ENCODE results near the gene MYD88.
"Not testable (repeated sequence)": the region's sequence is repeated elsewhere in the genome, so short reads cannot be mapped to it uniquely, and the experiment has no call there.

Gene MYD88

GRCh38 chr3:38155825-38156224 is 17.4 kb downstream of the MYD88 start:
- Histone ChIP-seq H3K9me3 (ENCODE audit: control insufficient read depth, insufficient read depth, low read length) (no peaks in the 10 kb centered on the region), H3K4me3 (ENCODE audit: low read length) (no peak overlapping the region), H3K27ac (ENCODE audit: low read length) (no peak overlapping the region), H3K27me3 (ENCODE audit: control insufficient read depth, insufficient read depth, low read length) (no peaks in the 10 kb centered on the region), H3K4me1 (ENCODE audit: control insufficient read depth, insufficient read depth, low read length) (no peaks in the 10 kb centered on the region), H3K36me3 (ENCODE audit: control insufficient read depth, insufficient read depth, low read length) (no peaks in the 10 kb centered on the region)
- WGBS (ENCODE audit: insufficient coverage, insufficient read length): no CpG with 5 or more reads among the region's 2 CpGs
- DNase-seq (ENCODE audit: low read depth, low spot score): no peak

- H3K27ac ChIP-seq (ENCODE audit: low read length): no peak overlapping the region
- H3K9me3 ChIP-seq (ENCODE audit: control insufficient read depth, insufficient read depth, low read length): no peaks in the 10 kb centered on the region
- WGBS (ENCODE audit: insufficient coverage, insufficient read length): no CpG with 5 or more reads among the region's 2 CpGs
- H3K4me3 ChIP-seq (ENCODE audit: low read length): no peak overlapping the region
- no peaks in the 10 kb centered on the region for H3K4me1 ChIP-seq (ENCODE audit: control insufficient read depth, insufficient read depth, low read length)
- DNase-seq (ENCODE audit: low read depth, low spot score): no peak
- H3K36me3 ChIP-seq (ENCODE audit: control insufficient read depth, insufficient read depth, low read length): no peaks in the 10 kb centered on the region
- H3K27me3 ChIP-seq (ENCODE audit: control insufficient read depth, insufficient read depth, low read length): no peaks in the 10 kb centered on the region
Observed at GRCh38 chr3:38157117-38157516, 18.7 kb downstream of the MYD88 start.

GRCh38 chr3:38157595-38157994 is 19.1 kb downstream of the MYD88 start:
- Histone ChIP-seq H3K27ac (ENCODE audit: low read length) (no peak overlapping the region), H3K9me3 (ENCODE audit: control insufficient read depth, insufficient read depth, low read length) (no peaks in the 10 kb centered on the region), H3K27me3 (ENCODE audit: control insufficient read depth, insufficient read depth, low read length) (no peaks in the 10 kb centered on the region), H3K4me3 (ENCODE audit: low read length) (no peak overlapping the region), H3K4me1 (ENCODE audit: control insufficient read depth, insufficient read depth, low read length) (no peaks in the 10 kb centered on the region), H3K36me3 (ENCODE audit: control insufficient read depth, insufficient read depth, low read length) (no peaks in the 10 kb centered on the region)
- DNase-seq (ENCODE audit: low read depth, low spot score): no peak
- no CpG with 5 or more reads among the region's 3 CpGs for WGBS (ENCODE audit: insufficient coverage, insufficient read length)

GRCh38 chr3:38158472-38158871 is 20.0 kb downstream of the MYD88 start:
- no peak overlapping the region for H3K27ac ChIP-seq (ENCODE audit: low read length)
- no peak for DNase-seq (ENCODE audit: low read depth, low spot score)
- no peaks in the 10 kb centered on the region for H3K36me3 ChIP-seq (ENCODE audit: control insufficient read depth, insufficient read depth, low read length)
- H3K9me3 ChIP-seq (ENCODE audit: control insufficient read depth, insufficient read depth, low read length): no peaks in the 10 kb centered on the region
- H3K4me1 ChIP-seq (ENCODE audit: control insufficient read depth, insufficient read depth, low read length): no peaks in the 10 kb centered on the region
- no CpG with 5 or more reads among the region's 5 CpGs for WGBS (ENCODE audit: insufficient coverage, insufficient read length)
- H3K4me3 ChIP-seq (ENCODE audit: low read length): no peak overlapping the region
- H3K27me3 ChIP-seq (ENCODE audit: control insufficient read depth, insufficient read depth, low read length): no peaks in the 10 kb centered on the region

GRCh38 chr3:38160704-38161103 is 22.2 kb downstream of the MYD88 start:
- H3K27me3 ChIP-seq (ENCODE audit: control insufficient read depth, insufficient read depth, low read length); H3K4me1 ChIP-seq (ENCODE audit: control insufficient read depth, insufficient read depth, low read length); H3K4me3 ChIP-seq (ENCODE audit: low read length); DNase-seq (ENCODE audit: low read depth, low spot score); H3K36me3 ChIP-seq (ENCODE audit: control insufficient read depth, insufficient read depth, low read length); H3K9me3 ChIP-seq (ENCODE audit: control insufficient read depth, insufficient read depth, low read length); H3K27ac ChIP-seq (ENCODE audit: low read length): not testable (repeated sequence)
- 100% methylated on average over 10 of the region's 11 CpGs for WGBS (ENCODE audit: insufficient coverage, insufficient read length)

- no CpG with 5 or more reads among the region's 12 CpGs for WGBS (ENCODE audit: insufficient coverage, insufficient read length)
- H3K27me3 ChIP-seq (ENCODE audit: control insufficient read depth, insufficient read depth, low read length): no peaks in the 10 kb centered on the region
- no peaks in the 10 kb centered on the region for H3K36me3 ChIP-seq (ENCODE audit: control insufficient read depth, insufficient read depth, low read length)
- no peak for DNase-seq (ENCODE audit: low read depth, low spot score)
- no peak overlapping the region for H3K27ac ChIP-seq (ENCODE audit: low read length)
- H3K9me3 ChIP-seq (ENCODE audit: control insufficient read depth, insufficient read depth, low read length): no peaks in the 10 kb centered on the region
- no peaks in the 10 kb centered on the region for H3K4me1 ChIP-seq (ENCODE audit: control insufficient read depth, insufficient read depth, low read length)
- H3K4me3 ChIP-seq (ENCODE audit: low read length): no peak overlapping the region
Observed at GRCh38 chr3:38163117-38163840, 24.8 kb downstream of the MYD88 start.

- Histone ChIP-seq H3K36me3 (ENCODE audit: control insufficient read depth, insufficient read depth, low read length) (no peaks in the 10 kb centered on the region), H3K4me3 (ENCODE audit: low read length) (no peak overlapping the region; the same call in 1 of the 2 replicates), H3K9me3 (ENCODE audit: control insufficient read depth, insufficient read depth, low read length) (no peaks in the 10 kb centered on the region), H3K27ac (ENCODE audit: low read length) (no peak overlapping the region), H3K27me3 (ENCODE audit: control insufficient read depth, insufficient read depth, low read length) (no peaks in the 10 kb centered on the region), H3K4me1 (ENCODE audit: control insufficient read depth, insufficient read depth, low read length) (no peaks in the 10 kb centered on the region)
- no CpG with 5 or more reads among the region's 24 CpGs for WGBS (ENCODE audit: insufficient coverage, insufficient read length)
- DNase-seq (ENCODE audit: low read depth, low spot score): no peak
Observed at GRCh38 chr3:38163841-38164642, 25.6 kb downstream of the MYD88 start.

GRCh38 chr3:38164643-38164951 is 26.1 kb downstream of the MYD88 start:
- Histone ChIP-seq H3K27ac (ENCODE audit: low read length) (no peak overlapping the region), H3K9me3 (ENCODE audit: control insufficient read depth, insufficient read depth, low read length) (no peaks in the 10 kb centered on the region), H3K4me1 (ENCODE audit: control insufficient read depth, insufficient read depth, low read length) (no peaks in the 10 kb centered on the region), H3K36me3 (ENCODE audit: control insufficient read depth, insufficient read depth, low read length) (no peaks in the 10 kb centered on the region), H3K27me3 (ENCODE audit: control insufficient read depth, insufficient read depth, low read length) (no peaks in the 10 kb centered on the region), H3K4me3 (ENCODE audit: low read length) (peak overlapping the region; percentile 94; the same call in 1 of the 2 replicates)
- no CpG with 5 or more reads among the region's 17 CpGs for WGBS (ENCODE audit: insufficient coverage, insufficient read length)
- DNase-seq (ENCODE audit: low read depth, low spot score): no peak

GRCh38 chr3:38164952-38165721 is 26.7 kb downstream of the MYD88 start, which contains the start of gene OXSR1:
OXSR1 (plus strand) TSS chr3:38165537; CDS start chr3:38165877, 340 bp downstream.
- WGBS (ENCODE audit: insufficient coverage, insufficient read length): no CpG with 5 or more reads among the region's 57 CpGs
- H3K27ac ChIP-seq (ENCODE audit: low read length): no peak within 1 kb of the TSS
- H3K4me3 ChIP-seq (ENCODE audit: low read length): peak within 1 kb of the TSS; percentile 94
- no peaks in the 10 kb centered on the region for H3K36me3 ChIP-seq (ENCODE audit: control insufficient read depth, insufficient read depth, low read length)
- peak; percentile 99 for DNase-seq (ENCODE audit: low read depth, low spot score)
- no peaks in the 10 kb centered on the region for H3K4me1 ChIP-seq (ENCODE audit: control insufficient read depth, insufficient read depth, low read length)
- no peaks in the 10 kb centered on the region for H3K27me3 ChIP-seq (ENCODE audit: control insufficient read depth, insufficient read depth, low read length)
- H3K9me3 ChIP-seq (ENCODE audit: control insufficient read depth, insufficient read depth, low read length): no peaks in the 10 kb centered on the region

- no peak for DNase-seq (ENCODE audit: low read depth, low spot score)
- no peak overlapping the region for H3K27ac ChIP-seq (ENCODE audit: low read length)
- no peaks in the 10 kb centered on the region for H3K9me3 ChIP-seq (ENCODE audit: control insufficient read depth, insufficient read depth, low read length)
- no peaks in the 10 kb centered on the region for H3K36me3 ChIP-seq (ENCODE audit: control insufficient read depth, insufficient read depth, low read length)
- WGBS (ENCODE audit: insufficient coverage, insufficient read length): no CpG with 5 or more reads among the region's 62 CpGs
- no peaks in the 10 kb centered on the region for H3K27me3 ChIP-seq (ENCODE audit: control insufficient read depth, insufficient read depth, low read length)
- no peaks in the 10 kb centered on the region for H3K4me1 ChIP-seq (ENCODE audit: control insufficient read depth, insufficient read depth, low read length)
- H3K4me3 ChIP-seq (ENCODE audit: low read length): peak overlapping the region; percentile 94
Observed at GRCh38 chr3:38165722-38166387, 27.4 kb downstream of the MYD88 start.

Measured in iPS DF 6.9 (cell line).